ENCODE data around the gene COL1A2.

DNA sequence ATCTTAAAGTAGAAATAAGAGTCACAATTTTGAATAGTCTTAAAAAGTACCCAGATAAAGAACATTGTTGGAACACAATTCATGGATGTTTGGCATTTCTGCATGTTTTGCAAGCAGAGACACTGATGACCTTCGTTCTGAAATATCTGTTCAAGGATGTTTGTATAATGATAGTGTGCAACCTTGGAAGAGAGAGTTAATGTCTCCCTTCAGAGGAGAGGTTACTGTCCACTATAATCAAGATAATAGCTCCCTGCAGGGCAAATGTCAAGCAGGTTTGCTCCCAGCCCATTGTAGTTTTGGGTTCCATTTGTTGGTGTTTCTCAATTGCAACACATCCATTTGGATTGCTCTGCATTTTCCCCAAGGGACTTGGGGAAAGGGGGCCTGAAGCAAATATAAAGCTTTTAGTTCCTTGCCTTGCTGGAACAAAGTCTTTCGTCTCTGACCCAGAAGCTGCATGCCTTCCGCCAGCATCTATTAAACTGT is 45.2 kb downstream of the COL1A2 start:
- no peak for TF ChIP-seq REST (IDR thresholded peaks at IDR 0.05; ENCODE audit: borderline replicate concordance)
- TF ChIP-seq, protein P1, sequence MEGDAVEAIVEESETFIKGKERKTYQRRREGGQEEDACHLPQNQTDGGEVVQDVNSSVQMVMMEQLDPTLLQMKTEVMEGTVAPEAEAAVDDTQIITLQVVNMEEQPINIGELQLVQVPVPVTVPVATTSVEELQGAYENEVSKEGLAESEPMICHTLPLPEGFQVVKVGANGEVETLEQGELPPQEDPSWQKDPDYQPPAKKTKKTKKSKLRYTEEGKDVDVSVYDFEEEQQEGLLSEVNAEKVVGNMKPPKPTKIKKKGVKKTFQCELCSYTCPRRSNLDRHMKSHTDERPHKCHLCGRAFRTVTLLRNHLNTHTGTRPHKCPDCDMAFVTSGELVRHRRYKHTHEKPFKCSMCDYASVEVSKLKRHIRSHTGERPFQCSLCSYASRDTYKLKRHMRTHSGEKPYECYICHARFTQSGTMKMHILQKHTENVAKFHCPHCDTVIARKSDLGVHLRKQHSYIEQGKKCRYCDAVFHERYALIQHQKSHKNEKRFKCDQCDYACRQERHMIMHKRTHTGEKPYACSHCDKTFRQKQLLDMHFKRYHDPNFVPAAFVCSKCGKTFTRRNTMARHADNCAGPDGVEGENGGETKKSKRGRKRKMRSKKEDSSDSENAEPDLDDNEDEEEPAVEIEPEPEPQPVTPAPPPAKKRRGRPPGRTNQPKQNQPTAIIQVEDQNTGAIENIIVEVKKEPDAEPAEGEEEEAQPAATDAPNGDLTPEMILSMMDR (IDR thresholded peaks at IDR 0.05; ENCODE audit: poor library complexity, severe bottlenecking): no peak
- no peak for TF ChIP-seq EP300 (conservative IDR thresholded peaks at IDR 0.05; ENCODE audit: poor library complexity, severe bottlenecking)
- no peak for TF ChIP-seq POLR2AphosphoS5 (IDR thresholded peaks at IDR 0.05)
